T-helper 2 cell treated with Interferon-gamma antibody and Interleukin-4, amounts not matched to agents 5 μg/mL and 100 μg/mL, for 36 hours (primary cell): Measurements from ENCODE around the gene SLC45A1.
"Not testable (repeated sequence)": the region's sequence is repeated elsewhere in the genome, so short reads cannot be mapped to it uniquely, and the experiment has no call there.

Experiments
- DNase-seq: peaks from one replicate; pipeline ENCODE4 v3.0.0; 2021; ENCODE audit warnings: low spot score
- H3K27ac Mint-ChIP-seq: one replicate; pipeline ENCODE4 v1.8.0; 2021; ENCODE audit warnings: mild to moderate bottlenecking, mixed read lengths
- H3K27me3 Mint-ChIP-seq: one replicate; pipeline ENCODE4 v1.8.0; 2021; ENCODE audit warnings: low read depth, mixed read lengths
- H3K36me3 Mint-ChIP-seq: one replicate; pipeline ENCODE4 v1.8.0; 2021; ENCODE audit warnings: low read depth, mixed read lengths
- H3K4me1 Mint-ChIP-seq: one replicate; pipeline ENCODE4 v1.8.0; 2021; ENCODE audit warnings: low read depth, mixed read lengths
- H3K4me3 Mint-ChIP-seq: one replicate; pipeline ENCODE4 v1.8.0; 2022; ENCODE audit warnings: mild to moderate bottlenecking, moderate library complexity, mixed read lengths
- H3K9me3 Mint-ChIP-seq: one replicate; pipeline ENCODE4 v1.8.0; 2021; ENCODE audit warnings: mixed read lengths

The SLC45A1 gene

GRCh38 chr1:8317647-8318381 is at the start of gene SLC45A1:
SLC45A1 (plus strand) TSS chr1:8318114; CDS start chr1:8324330, 6,216 bp downstream.
- H3K4me1 Mint-ChIP-seq, result peaks cover 17% of the 10 kb centered on the region
- H3K27ac Mint-ChIP-seq, result no peak within 1 kb of the TSS
- H3K9me3 Mint-ChIP-seq, result peaks cover 4% of the 10 kb centered on the region
- H3K4me3 Mint-ChIP-seq, result peak within 1 kb of the TSS; percentile 78
- H3K36me3 Mint-ChIP-seq, result no peaks in the 10 kb centered on the region
- peaks cover 36% of the 10 kb centered on the region for H3K27me3 Mint-ChIP-seq
- DNase-seq, result peak; percentile 85

DNA sequence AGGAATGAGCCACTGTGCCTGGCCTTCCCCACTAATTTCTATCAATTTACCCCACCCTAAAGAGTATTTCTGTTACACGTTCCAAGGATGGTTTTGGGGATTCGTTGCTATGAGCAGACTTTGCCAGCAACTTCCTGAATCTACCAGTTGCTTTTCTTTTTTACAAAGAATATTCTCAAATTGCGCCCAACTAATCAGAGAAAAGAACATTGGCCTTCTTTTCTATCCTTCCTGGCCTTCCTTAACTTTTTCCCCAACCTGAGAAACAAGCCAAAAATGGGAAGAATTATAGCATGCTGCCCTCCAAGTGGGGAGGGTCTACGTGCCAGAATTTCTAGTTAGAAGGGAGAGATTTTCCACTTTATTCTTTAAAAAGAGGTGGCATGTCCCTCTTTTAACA is 44.9 kb upstream of the SLC45A1 start:
- Mint-ChIP-seq H3K4me1 (no peaks in the 10 kb centered on the region), H3K36me3 (no peaks in the 10 kb centered on the region), H3K27ac (no peak overlapping the region), H3K9me3 (peaks cover 5% of the 10 kb centered on the region), H3K27me3 (peaks cover 2% of the 10 kb centered on the region), H3K4me3 (no peak overlapping the region)
- DNase-seq, result no peak

DNA sequence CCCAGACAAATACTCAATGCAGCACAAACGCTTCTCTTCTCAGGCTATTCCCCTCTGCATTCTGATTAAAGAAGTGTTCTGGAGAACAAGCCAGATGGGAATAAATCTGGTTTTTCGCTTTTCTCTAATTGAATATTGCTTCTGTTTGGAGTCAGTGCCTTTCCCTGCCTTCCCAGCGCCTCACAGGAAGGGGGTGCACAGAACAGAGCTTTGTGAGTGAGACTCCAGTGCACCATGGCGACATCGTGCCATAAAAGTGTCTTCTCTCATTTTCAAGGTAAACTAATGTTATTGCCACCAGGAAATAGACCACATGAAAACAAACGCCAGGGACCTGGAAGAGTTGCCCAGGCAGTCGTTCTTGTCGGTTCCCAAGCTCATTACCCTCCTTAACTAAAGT is 43.6 kb upstream of the SLC45A1 start:
- H3K27me3 Mint-ChIP-seq, result peaks cover 2% of the 10 kb centered on the region
- no peak for DNase-seq
- H3K27ac Mint-ChIP-seq, result no peak overlapping the region
- no peaks in the 10 kb centered on the region for H3K4me1 Mint-ChIP-seq
- peaks cover 5% of the 10 kb centered on the region for H3K9me3 Mint-ChIP-seq
- no peak overlapping the region for H3K4me3 Mint-ChIP-seq
- no peaks in the 10 kb centered on the region for H3K36me3 Mint-ChIP-seq

DNA sequence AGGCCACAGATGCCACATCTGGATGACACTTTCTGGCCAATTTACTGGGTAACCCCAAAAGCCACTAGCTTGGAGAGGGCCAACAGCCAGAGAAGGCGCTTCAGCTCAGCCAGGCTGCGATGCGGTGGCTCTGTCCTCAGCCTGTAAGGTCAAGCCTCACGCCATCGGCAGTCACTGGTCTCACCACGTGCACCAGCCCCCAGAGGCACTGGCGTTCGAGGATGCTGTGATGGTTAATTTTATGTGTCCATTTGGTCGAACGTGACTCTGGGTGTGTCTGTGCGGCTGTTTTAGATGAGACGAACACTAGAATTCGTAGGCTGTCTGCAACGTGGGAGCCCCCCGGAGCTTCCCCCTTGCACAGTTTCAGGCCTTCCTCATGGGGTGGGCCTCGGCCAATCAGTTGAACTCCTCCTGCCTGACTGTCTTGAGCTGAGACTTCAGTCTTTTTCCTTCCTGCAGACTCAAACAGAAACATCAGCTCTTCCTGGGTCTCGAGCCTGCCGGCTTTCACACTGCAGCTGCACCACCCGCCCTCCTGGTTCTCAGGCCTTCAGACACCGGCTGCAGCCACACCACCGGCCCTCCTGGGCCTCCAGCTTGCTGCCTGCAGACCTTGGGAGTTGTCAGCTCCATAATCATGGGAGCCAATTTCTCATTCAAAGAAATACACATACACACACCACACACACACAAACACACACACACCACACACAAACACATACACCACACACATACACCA is 41.6 kb upstream of the SLC45A1 start:
- peaks cover 6% of the 10 kb centered on the region for H3K27me3 Mint-ChIP-seq
- H3K9me3 Mint-ChIP-seq, result peaks cover 5% of the 10 kb centered on the region
- no peak for DNase-seq
- no peak overlapping the region for H3K4me3 Mint-ChIP-seq
- no peaks in the 10 kb centered on the region for H3K4me1 Mint-ChIP-seq
- H3K36me3 Mint-ChIP-seq, result no peaks in the 10 kb centered on the region
- H3K27ac Mint-ChIP-seq, result no peak overlapping the region

GRCh38 chr1:8276932-8277331 is 41.0 kb upstream of the SLC45A1 start:
- H3K27me3 Mint-ChIP-seq, result peaks cover 10% of the 10 kb centered on the region
- no peak overlapping the region for H3K27ac Mint-ChIP-seq
- H3K9me3 Mint-ChIP-seq, result peaks cover 5% of the 10 kb centered on the region
- H3K36me3 Mint-ChIP-seq, result no peaks in the 10 kb centered on the region
- H3K4me3 Mint-ChIP-seq, result no peak overlapping the region
- peaks cover under 1% of the 10 kb centered on the region for H3K4me1 Mint-ChIP-seq
- no peak for DNase-seq

DNA sequence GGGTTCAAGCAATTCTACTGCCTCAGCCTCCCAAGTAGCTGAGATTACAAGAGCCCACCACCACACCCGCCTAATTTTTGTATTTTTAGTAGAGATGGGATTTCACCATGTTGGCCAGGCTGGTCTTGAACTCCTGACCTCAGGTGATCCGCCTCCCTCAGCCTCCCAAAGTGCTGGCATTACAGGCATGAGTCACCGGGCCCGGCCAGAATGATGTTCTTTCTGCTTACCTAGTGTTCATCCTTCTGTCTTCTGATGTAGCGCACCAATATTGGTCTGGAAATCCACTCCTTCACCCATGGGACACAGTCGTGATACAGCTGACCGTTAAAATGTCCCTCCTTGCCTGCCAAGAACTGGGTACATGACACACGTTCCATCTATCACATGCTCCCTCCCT is 39.2 kb upstream of the SLC45A1 start:
- H3K4me3 Mint-ChIP-seq, H3K9me3 Mint-ChIP-seq, H3K27ac Mint-ChIP-seq, H3K36me3 Mint-ChIP-seq, DNase-seq: not testable (repeated sequence)
- Mint-ChIP-seq H3K4me1 (peaks cover 16% of the 10 kb centered on the region), H3K27me3 (peaks cover 18% of the 10 kb centered on the region)

GRCh38 chr1:8281843-8282509 is 35.9 kb upstream of the SLC45A1 start:
- no peak overlapping the region for H3K4me3 Mint-ChIP-seq
- DNase-seq, result no peak
- peaks cover 16% of the 10 kb centered on the region for H3K4me1 Mint-ChIP-seq
- H3K9me3 Mint-ChIP-seq, result peaks cover 2% of the 10 kb centered on the region
- H3K36me3 Mint-ChIP-seq, result no peaks in the 10 kb centered on the region
- no peak overlapping the region for H3K27ac Mint-ChIP-seq
- H3K27me3 Mint-ChIP-seq, result peaks cover 18% of the 10 kb centered on the region

DNA sequence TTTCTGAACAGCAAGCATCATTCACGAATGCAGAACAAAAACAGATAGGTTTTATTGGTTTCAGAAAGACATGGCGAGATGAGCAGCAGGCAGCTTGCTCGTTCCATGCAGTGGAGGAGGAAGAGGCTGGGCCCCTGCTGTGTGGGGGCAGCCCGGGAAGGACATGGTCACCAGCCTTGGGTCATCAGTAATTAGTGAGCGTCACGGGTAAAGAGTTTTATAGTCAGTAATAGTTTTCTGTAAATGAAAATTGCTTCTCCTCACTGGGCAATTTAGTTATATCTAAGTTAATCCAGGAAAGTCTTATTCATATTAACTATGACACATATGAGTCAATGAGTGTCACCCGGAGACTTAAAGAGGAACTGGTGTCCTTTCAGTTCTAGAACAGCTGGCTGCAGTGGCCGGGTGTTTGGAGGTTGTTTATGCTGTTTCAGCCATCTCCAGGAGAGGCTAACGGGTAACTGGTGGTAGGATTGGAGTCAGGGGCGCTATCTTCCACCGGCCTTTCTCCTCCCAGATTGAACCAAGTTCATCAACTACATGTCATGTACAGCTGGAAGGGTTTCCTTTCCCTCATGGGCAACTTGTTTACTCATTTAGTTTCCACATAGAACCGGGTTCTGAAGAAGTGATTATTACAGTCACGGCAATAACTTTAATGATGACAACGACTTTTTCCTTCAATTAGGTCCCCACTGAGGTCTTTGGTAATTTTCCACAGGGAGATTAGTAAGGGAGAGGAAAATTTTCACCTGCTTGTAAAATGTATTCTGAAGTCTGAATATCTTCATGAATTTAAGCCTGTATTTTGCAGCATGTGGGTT is 34.6 kb upstream of the SLC45A1 start:
- Mint-ChIP-seq H3K27ac (peak overlapping the region; percentile 10), H3K9me3 (no peaks in the 10 kb centered on the region)
- DNase-seq, result peak; percentile 33

DNA sequence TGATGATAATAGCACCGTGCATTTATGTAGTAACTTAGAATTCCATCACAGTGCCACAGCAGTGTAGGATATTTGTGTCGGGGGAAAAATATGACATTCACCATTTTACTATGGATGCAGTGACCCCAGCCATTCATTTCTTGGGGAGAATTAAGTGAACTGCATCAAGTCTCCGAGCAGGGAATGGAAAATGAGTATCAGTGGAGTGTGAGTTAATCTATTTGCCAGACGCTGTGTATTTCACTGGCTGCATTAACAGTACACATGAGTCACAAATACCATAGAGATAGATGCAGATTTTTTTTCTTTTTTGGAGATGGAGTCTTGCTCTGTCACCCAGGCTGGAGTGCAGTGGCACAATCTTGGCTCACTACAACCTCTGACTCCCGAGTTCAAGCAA is 33.8 kb upstream of the SLC45A1 start:
- no peak overlapping the region for H3K4me3 Mint-ChIP-seq
- no peaks in the 10 kb centered on the region for H3K9me3 Mint-ChIP-seq
- H3K36me3 Mint-ChIP-seq, result no peaks in the 10 kb centered on the region
- no peak overlapping the region for H3K27ac Mint-ChIP-seq
- DNase-seq, result no peak
- peaks cover 16% of the 10 kb centered on the region for H3K4me1 Mint-ChIP-seq
- H3K27me3 Mint-ChIP-seq, result peaks cover 20% of the 10 kb centered on the region

More for the DNA sequence above, 34.6 kb upstream of the SLC45A1 start:
- no peaks in the 10 kb centered on the region for H3K36me3 Mint-ChIP-seq
- no peak overlapping the region for H3K4me3 Mint-ChIP-seq
- peaks cover 20% of the 10 kb centered on the region for H3K27me3 Mint-ChIP-seq
- peaks cover 16% of the 10 kb centered on the region for H3K4me1 Mint-ChIP-seq

- peaks cover 20% of the 10 kb centered on the region for H3K27me3 Mint-ChIP-seq
Measured at GRCh38 chr1:8285103-8285502, 32.8 kb upstream of the SLC45A1 start.

GRCh38 chr1:8285965-8286364 is 31.9 kb upstream of the SLC45A1 start:
- H3K36me3 Mint-ChIP-seq, result no peaks in the 10 kb centered on the region
- H3K4me3 Mint-ChIP-seq, result no peak overlapping the region
- no peak overlapping the region for H3K27ac Mint-ChIP-seq

More at GRCh38 chr1:8285103-8285502, 32.8 kb upstream of the SLC45A1 start:
- no peaks in the 10 kb centered on the region for H3K36me3 Mint-ChIP-seq
- no peak for DNase-seq
- no peak overlapping the region for H3K27ac Mint-ChIP-seq
- H3K4me3 Mint-ChIP-seq, result no peak overlapping the region
- H3K9me3 Mint-ChIP-seq, result no peaks in the 10 kb centered on the region
- peaks cover 16% of the 10 kb centered on the region for H3K4me1 Mint-ChIP-seq

DNA sequence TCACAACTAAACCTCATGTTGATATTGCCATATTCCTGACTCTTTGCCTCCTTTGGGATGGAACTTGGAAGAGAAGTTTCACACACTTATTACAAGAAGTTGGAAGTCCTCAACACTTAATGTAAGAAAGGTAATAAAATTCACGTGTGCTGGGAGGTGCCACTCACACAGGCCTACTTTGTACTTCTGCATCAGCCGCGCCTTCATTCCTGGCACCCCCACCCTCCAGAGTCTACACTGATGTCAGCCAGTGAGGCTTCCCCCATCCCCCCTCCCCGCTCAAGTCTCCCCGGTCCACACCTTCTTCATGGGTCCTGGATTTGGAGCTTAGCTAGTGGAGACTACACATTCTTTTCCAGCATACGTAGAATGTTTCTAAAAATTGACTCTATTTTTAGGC is 24.8 kb upstream of the SLC45A1 start:
- DNase-seq, result no peak
- Mint-ChIP-seq H3K27me3 (peaks cover under 1% of the 10 kb centered on the region), H3K4me3 (no peak overlapping the region), H3K9me3 (no peaks in the 10 kb centered on the region), H3K4me1 (no peaks in the 10 kb centered on the region), H3K36me3 (no peaks in the 10 kb centered on the region), H3K27ac (no peak overlapping the region)

More at GRCh38 chr1:8285965-8286364, 31.9 kb upstream of the SLC45A1 start:
- Mint-ChIP-seq H3K4me1 (peaks cover 16% of the 10 kb centered on the region), H3K9me3 (no peaks in the 10 kb centered on the region), H3K27me3 (peaks cover 18% of the 10 kb centered on the region)
- no peak for DNase-seq

DNA sequence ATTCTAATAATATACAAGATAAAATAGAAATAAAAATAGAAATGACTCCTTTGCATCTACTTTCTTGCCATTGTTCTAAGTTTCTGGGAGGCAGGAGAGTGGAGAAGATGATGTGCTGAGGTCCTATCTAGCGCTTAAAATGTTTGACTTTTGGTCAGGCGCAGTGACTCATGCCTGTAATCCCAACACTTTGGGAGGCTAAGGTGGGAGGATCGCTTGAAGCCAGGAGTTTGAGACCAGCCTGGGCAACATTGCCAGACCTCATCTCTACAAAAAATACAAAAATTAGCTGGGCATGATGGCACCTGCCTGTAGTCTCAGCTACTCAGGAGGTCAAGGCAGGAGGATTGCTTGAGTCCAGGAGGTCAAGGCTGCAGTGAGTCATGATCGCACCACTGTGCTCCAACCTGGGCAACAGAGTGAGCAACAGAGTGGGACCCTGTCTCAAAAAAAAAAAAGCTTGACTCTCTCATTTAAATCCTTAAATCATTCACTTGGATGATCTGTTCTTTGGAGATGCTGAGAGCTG is 24.2 kb upstream of the SLC45A1 start:
- no peak overlapping the region for H3K27ac Mint-ChIP-seq
- H3K36me3 Mint-ChIP-seq, result no peaks in the 10 kb centered on the region
- H3K27me3 Mint-ChIP-seq, result no peaks in the 10 kb centered on the region
- no peaks in the 10 kb centered on the region for H3K9me3 Mint-ChIP-seq
- H3K4me1 Mint-ChIP-seq, result no peaks in the 10 kb centered on the region
- DNase-seq, result no peak
- H3K4me3 Mint-ChIP-seq, result no peak overlapping the region
